Nephron (organoid): ENCODE results near the gene TBCD.

Experiments
- H3K27ac Mint-ChIP-seq, 3 experiments: 2 replicates each; pipeline ENCODE4 v1.8.0; 2020; ENCODE audit warnings: mixed read lengths in 3 of 3, mild to moderate bottlenecking in 2 of 3, moderate library complexity in 1 of 3
- H3K27me3 Mint-ChIP-seq: 2 replicates; pipeline ENCODE4 v1.8.0; 2021; ENCODE audit warnings: low read depth, mild to moderate bottlenecking, moderate library complexity, mixed read lengths
- H3K36me3 Mint-ChIP-seq: 2 replicates; pipeline ENCODE4 v1.8.0; 2020; ENCODE audit warnings: low read depth, mixed read lengths
- H3K4me1 Mint-ChIP-seq: 2 replicates; pipeline ENCODE4 v1.8.0; 2020; ENCODE audit warnings: mixed read lengths
- H3K4me3 Mint-ChIP-seq, 3 experiments: 2 replicates each; pipeline ENCODE4 v1.8.0; 2020; ENCODE audit warnings: mild to moderate bottlenecking in 3 of 3, mixed read lengths in 3 of 3, moderate library complexity in 2 of 3
- H3K9me3 Mint-ChIP-seq: 2 replicates; pipeline ENCODE4 v1.8.0; 2020; ENCODE audit warnings: mixed read lengths
- CTCF ChIP-seq, 3 experiments: fragments of 200-600 bp; sonication (generic); IDR thresholded peaks; one replicate each; pipeline ENCODE4 v1.5.0; 2021; ENCODE audit warnings: antibody characterized with exemption in 3 of 3; ENCODE audit not compliant: unreplicated experiment in 3 of 3

Gene TBCD

GRCh38 chr17:82836823-82837357, 85.0 kb downstream of the TBCD start:
- peak; percentile 13 to 22 (median 15) for TF ChIP-seq CTCF (IDR thresholded peaks at IDR 0.05; ENCODE audit: unreplicated experiment in 3 of 3)
- no peaks in the 10 kb centered on the region for H3K9me3 Mint-ChIP-seq
- H3K36me3 Mint-ChIP-seq = peaks cover 6% of the 10 kb centered on the region
- H3K4me3 Mint-ChIP-seq = peak overlapping the region; percentile 25 to 51 (median 46)
- H3K4me1 Mint-ChIP-seq = peaks cover 45% of the 10 kb centered on the region
- H3K27ac Mint-ChIP-seq = peak overlapping the region; percentile 71 to 98 (median 91)
- no peaks in the 10 kb centered on the region for H3K27me3 Mint-ChIP-seq

GRCh38 chr17:82837586-82838320, 85.9 kb downstream of the TBCD start:
- Mint-ChIP-seq H3K4me3 (peak overlapping the region; percentile 15 to 51 (median 46)), H3K27ac (peak overlapping the region; percentile 71 to 98 (median 91)), H3K36me3 (no peaks in the 10 kb centered on the region), H3K4me1 (peaks cover 36% of the 10 kb centered on the region), H3K27me3 (no peaks in the 10 kb centered on the region), H3K9me3 (no peaks in the 10 kb centered on the region)
- TF ChIP-seq CTCF (IDR thresholded peaks at IDR 0.05; ENCODE audit: unreplicated experiment in 3 of 3) = no peak

GRCh38 chr17:82838386-82839063, 86.7 kb downstream of the TBCD start:
- no peaks in the 10 kb centered on the region for H3K36me3 Mint-ChIP-seq

GRCh38 chr17:82839617-82840292, 87.9 kb downstream of the TBCD start, which contains the start of gene ZNF750:
Gene ZNF750, minus strand, starts transcription at chr17:82840022. Its CDS starts 7,568 bp downstream, at chr17:82832454.
- TF ChIP-seq CTCF (IDR thresholded peaks at IDR 0.05; ENCODE audit: unreplicated experiment in 3 of 3) = no peak
- no peaks in the 10 kb centered on the region for H3K36me3 Mint-ChIP-seq
- H3K4me1 Mint-ChIP-seq = peaks cover 40% of the 10 kb centered on the region
- H3K4me3 Mint-ChIP-seq = peak within 1 kb of the TSS; percentile 54 to 72 (median 68)
- no peaks in the 10 kb centered on the region for H3K27me3 Mint-ChIP-seq
- H3K9me3 Mint-ChIP-seq = no peaks in the 10 kb centered on the region
- peak within 1 kb of the TSS; percentile 71 to 91 (median 82) for H3K27ac Mint-ChIP-seq

More at GRCh38 chr17:82838386-82839063, 86.7 kb downstream of the TBCD start:
- H3K4me3 Mint-ChIP-seq = peak overlapping the region in 2 of 3 experiments; percentile 46 to 53
- peak overlapping the region; percentile 71 to 98 (median 91) for H3K27ac Mint-ChIP-seq
- peaks cover 37% of the 10 kb centered on the region for H3K4me1 Mint-ChIP-seq
- H3K9me3 Mint-ChIP-seq = no peaks in the 10 kb centered on the region
- no peaks in the 10 kb centered on the region for H3K27me3 Mint-ChIP-seq
- no peak for TF ChIP-seq CTCF (IDR thresholded peaks at IDR 0.05; ENCODE audit: unreplicated experiment in 3 of 3)

- peak overlapping the region in 2 of 3 experiments; percentile 54 to 72 for H3K4me3 Mint-ChIP-seq
- no peak for TF ChIP-seq CTCF (IDR thresholded peaks at IDR 0.05; ENCODE audit: unreplicated experiment in 3 of 3)
- H3K4me1 Mint-ChIP-seq = peaks cover 39% of the 10 kb centered on the region
- no peaks in the 10 kb centered on the region for H3K36me3 Mint-ChIP-seq
- no peaks in the 10 kb centered on the region for H3K9me3 Mint-ChIP-seq
- no peaks in the 10 kb centered on the region for H3K27me3 Mint-ChIP-seq
- H3K27ac Mint-ChIP-seq = peak overlapping the region; percentile 38 to 82 (median 70)
These were observed 88.6 kb downstream of the TBCD start for GRCh38 chr17:82840431-82840831.
